Gastroesophageal sphincter (tissue), 4 donors: ENCODE results near the gene SMIM29. TPM values are rescaled to one million over a fixed set of nuclear protein-coding genes. Genes with fewer than 3 reads are reported as not detected.

Experiments
- ATAC-seq: fragments of 150-250 bp; one replicate; pipeline ENCODE4 v1.9.1; 2016; ENCODE audit warnings: mild to moderate bottlenecking, moderate library complexity
- H3K27ac ChIP-seq, 4 donors: fragments of 200-600 bp; sonication (generic) in 3 of 4; 1 replicate in 3 of 4; 2 replicates in 1 of 4; pipeline ENCODE4 v1.5.1; 2016 to 2019
- H3K27me3 ChIP-seq: fragments of 200-600 bp; sonication (generic); one replicate; pipeline ENCODE4 v1.5.1; 2019
- H3K36me3 ChIP-seq, 2 donors: fragments of 200-600 bp; sonication (generic); one replicate each; pipeline ENCODE4 v1.5.1; 2019; ENCODE audit warnings: control low read depth in 1 of 2
- H3K4me1 ChIP-seq, 3 donors: fragments of 200-600 bp; sonication (generic); 1 replicate in 2 of 3; 2 replicates in 1 of 3; pipeline ENCODE4 v1.5.1; 2016 to 2019; ENCODE audit warnings: control low read depth in 2 of 3
- H3K4me3 ChIP-seq, 2 donors: fragments of 200-600 bp; sonication (generic); one replicate each; pipeline ENCODE4 v1.5.1; 2019; ENCODE audit warnings: mild to moderate bottlenecking in 1 of 2, moderate library complexity in 1 of 2
- H3K9me3 ChIP-seq, 3 donors: fragments of 200-600 bp; sonication (generic); one replicate each; pipeline ENCODE4 v1.5.1; 2017 to 2019; ENCODE audit warnings: control low read depth in 2 of 3
- CTCF ChIP-seq, 4 experiments: fragments of 200-600 bp in 2 of 4; fragments of 450-650 bp in 2 of 4; sonication (generic) in 1 of 4; IDR thresholded peaks; one replicate each; pipeline ENCODE4 v1.5.1; 2017 to 2019; ENCODE audit warnings: antibody characterized with exemption in 4 of 4, mild to moderate bottlenecking in 2 of 4, moderate library complexity in 2 of 4
- EP300 ChIP-seq: sonication (generic); formaldehyde crosslinking; IDR thresholded peaks from one replicate; pipeline ENCODE4 v1.6.1; 2017; ENCODE audit warnings: antibody characterized with exemption, mild to moderate bottlenecking
- POLR2A ChIP-seq, 2 donors: fragments of 450-650 bp; IDR thresholded peaks; one replicate each; pipeline ENCODE4 v1.6.1; 2017; ENCODE audit warnings: antibody characterized with exemption in 2 of 2, mild to moderate bottlenecking in 2 of 2, moderate library complexity in 1 of 2
- POLR2AphosphoS5 ChIP-seq: sonication (generic); formaldehyde crosslinking; IDR thresholded peaks from one replicate; pipeline ENCODE4 v1.6.1; 2017; ENCODE audit warnings: antibody characterized with exemption
- WGBS, 2 donors: methylation state at CpG; one replicate each; pipeline ENCODE4 v1.1.5; 2018; ENCODE audit warnings: low coverage in 1 of 2; 5-methylcytosine and 5-hydroxymethylcytosine counted together
- total RNA-seq, 4 donors: library from RNA; depleted of rRNA; stranded (reverse); fragments of >200 nt; gene quantifications; one replicate each; pipeline ENCODE4 v1.1.0, GENCODE V29; 2016

Gene SMIM29
- total RNA-seq, 4 donors from 2014 or later: 9.7 to 34.7 (median 22.6) TPM

GRCh38 chr6:34205466-34205865 is 43.3 kb downstream of the SMIM29 start:
- TF ChIP-seq POLR2A (IDR thresholded peaks at IDR 0.05) (no peak), POLR2AphosphoS5 (no peak), EP300 (no peak), CTCF (IDR thresholded peaks at IDR 0.05) (no peak)
- WGBS, 2 donors: 75 to 100% methylated on average over 2 to 3 of the region's 3 CpGs
- Histone ChIP-seq H3K4me3 (no peak overlapping the region), H3K27me3 (peaks cover 9% of the 10 kb centered on the region), H3K4me1 (no peaks in the 10 kb centered on the region), H3K9me3 (no peaks in the 10 kb centered on the region), H3K27ac (no peak overlapping the region), H3K36me3 (no peaks in the 10 kb centered on the region)
- ATAC-seq: no peak

GRCh38 chr6:34204693-34205092 is 44.1 kb downstream of the SMIM29 start:
- H3K36me3 ChIP-seq: no peaks in the 10 kb centered on the region
- H3K27me3 ChIP-seq: peaks cover 9% of the 10 kb centered on the region
- no peaks in the 10 kb centered on the region for H3K4me1 ChIP-seq
- 80% methylated on average over 1 of the region's 4 CpGs; no CpG with 5 or more reads in 1 of the 2 donors for WGBS, 2 donors
- ATAC-seq: no peak
- TF ChIP-seq POLR2AphosphoS5 (no peak), EP300 (no peak), CTCF (IDR thresholded peaks at IDR 0.05) (no peak), POLR2A (IDR thresholded peaks at IDR 0.05) (no peak)
- no peak overlapping the region for H3K27ac ChIP-seq
- no peak overlapping the region for H3K4me3 ChIP-seq
- no peaks in the 10 kb centered on the region for H3K9me3 ChIP-seq

GRCh38 chr6:34202329-34203201 is 46.2 kb downstream of the SMIM29 start:
- H3K9me3 ChIP-seq: no peaks in the 10 kb centered on the region
- ATAC-seq: no peak
- no peak for TF ChIP-seq POLR2A (IDR thresholded peaks at IDR 0.05)
- no peak for TF ChIP-seq CTCF (IDR thresholded peaks at IDR 0.05)
- no peak for TF ChIP-seq EP300
- H3K27ac ChIP-seq: no peak overlapping the region
- H3K4me1 ChIP-seq: no peaks in the 10 kb centered on the region
- WGBS, 2 donors: no CpG with 5 or more reads among the region's 20 CpGs
- no peak overlapping the region for H3K4me3 ChIP-seq
- peaks cover 9% of the 10 kb centered on the region for H3K27me3 ChIP-seq
- no peaks in the 10 kb centered on the region for H3K36me3 ChIP-seq

GRCh38 chr6:34201455-34202107 is 47.2 kb downstream of the SMIM29 start:
- peaks cover 9% of the 10 kb centered on the region for H3K27me3 ChIP-seq

More at GRCh38 chr6:34201455-34202107, 47.2 kb downstream of the SMIM29 start:
- Histone ChIP-seq H3K36me3 (no peaks in the 10 kb centered on the region), H3K9me3 (no peaks in the 10 kb centered on the region), H3K27ac (no peak overlapping the region), H3K4me1 (peaks cover 0 to 3% (median 0%) of the 10 kb centered on the region in 3 donors), H3K4me3 (no peak overlapping the region)
- 78 to 81% methylated on average over 2 of the region's 4 CpGs for WGBS, 2 donors
- no peak for TF ChIP-seq POLR2AphosphoS5
- no peak for TF ChIP-seq POLR2A (IDR thresholded peaks at IDR 0.05)
- TF ChIP-seq CTCF (IDR thresholded peaks at IDR 0.05): no peak
- TF ChIP-seq EP300: no peak
- no peak for ATAC-seq
